OCI-M2 (cell line): ENCODE data around the gene SNED1.
"Not testable (repeated sequence)": the region's sequence is repeated elsewhere in the genome, so short reads cannot be mapped to it uniquely, and the experiment has no call there.

Experiments used
- DNase-seq: peaks from one replicate; lab custom pipeline; 2025; ENCODE audit not compliant: unreplicated experiment; lab: John Stamatoyannopoulos, UW

The SNED1 gene

DNA sequence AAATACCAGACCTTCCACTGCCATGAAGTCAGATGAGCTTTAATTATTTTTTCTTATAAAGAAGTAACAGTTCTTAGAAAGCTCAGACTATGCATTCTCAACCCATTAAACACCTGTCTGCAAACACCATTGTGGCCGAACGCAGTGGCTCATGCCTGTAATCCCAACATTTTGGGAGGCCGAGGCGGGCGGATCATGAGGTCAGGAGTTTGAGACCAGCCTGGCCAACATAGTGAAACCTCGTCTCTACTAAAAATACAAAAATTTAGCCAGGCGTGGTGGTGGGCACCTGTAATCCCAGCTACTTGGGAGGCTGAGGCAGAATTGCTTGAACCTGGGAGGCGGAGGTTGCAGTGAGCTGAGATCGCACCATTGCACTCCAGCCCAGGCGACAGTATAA, 106.2 kb downstream of the SNED1 start:
- not testable (repeated sequence) for DNase-seq

GRCh38 chr2:241105641-241106040, 107.2 kb downstream of the SNED1 start:
- no peak for DNase-seq

DNA sequence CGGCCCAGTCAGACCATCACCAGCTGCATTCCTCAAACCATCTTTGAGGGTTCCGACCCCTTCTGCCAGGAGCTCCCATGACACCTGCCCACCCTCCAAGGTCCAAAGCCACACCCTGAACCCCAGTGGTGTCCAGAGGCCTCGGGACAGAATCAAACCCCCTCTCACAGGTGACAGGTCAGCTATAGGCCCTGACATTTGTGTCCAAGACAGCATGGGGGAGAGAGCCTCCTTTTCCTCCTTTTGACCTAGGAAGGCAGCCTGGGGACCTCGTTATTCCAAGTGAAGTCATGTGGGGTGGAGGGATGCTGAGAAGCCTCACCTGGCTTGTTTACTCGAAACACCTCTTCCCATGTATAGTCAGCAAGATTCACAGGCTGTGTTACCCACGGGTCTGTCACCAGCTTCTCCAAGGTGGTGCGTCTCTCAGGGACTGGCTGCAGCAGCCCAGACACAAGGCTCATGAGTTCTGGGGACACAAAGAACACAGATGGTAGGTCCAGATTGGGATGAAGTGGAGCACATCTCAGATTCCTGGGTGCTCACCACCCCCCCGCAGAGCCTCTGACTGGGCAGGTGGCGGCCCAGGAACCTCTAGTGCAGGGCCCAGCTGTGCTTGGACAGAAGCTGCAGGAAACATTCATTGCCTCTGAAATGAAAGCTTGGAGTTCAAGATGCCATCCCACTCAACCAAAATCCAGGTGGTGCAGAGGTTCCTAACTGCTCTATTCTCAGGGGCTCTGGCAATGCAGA, 108.8 kb downstream of the SNED1 start:
- DNase-seq: no peak

- no peak for DNase-seq
Observed at GRCh38 chr2:241108271-241109209, 110.1 kb downstream of the SNED1 start.

GRCh38 chr2:241109210-241110088, 111.0 kb downstream of the SNED1 start:
- DNase-seq: no peak

GRCh38 chr2:241110089-241110606, 111.7 kb downstream of the SNED1 start:
- DNase-seq: no peak

GRCh38 chr2:241110607-241111439, 112.4 kb downstream of the SNED1 start:
- no peak for DNase-seq

- DNase-seq: no peak
Observed at GRCh38 chr2:241111440-241111805, 113.0 kb downstream of the SNED1 start.

DNA sequence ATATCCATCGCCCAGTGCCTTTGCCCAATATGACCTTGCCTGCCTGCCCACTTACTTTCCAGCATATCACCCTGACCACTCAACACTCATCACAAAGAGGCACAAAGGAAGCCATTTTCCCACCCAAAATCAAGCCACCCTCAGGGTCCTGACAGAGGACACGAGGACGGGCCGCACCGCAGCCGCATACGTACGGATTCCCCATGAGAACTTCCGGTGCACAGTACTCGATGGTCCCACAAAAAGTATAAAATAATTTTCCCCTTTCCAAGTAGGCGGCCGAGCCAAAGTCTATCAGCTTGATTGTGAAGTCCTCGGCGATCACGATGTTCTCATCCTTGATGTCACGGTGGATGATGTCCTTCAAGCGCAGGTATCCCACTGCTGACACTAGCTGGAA, 113.6 kb downstream of the SNED1 start:
- DNase-seq: no peak

- no peak for DNase-seq
Observed at GRCh38 chr2:241112592-241112991, 114.2 kb downstream of the SNED1 start.

DNA sequence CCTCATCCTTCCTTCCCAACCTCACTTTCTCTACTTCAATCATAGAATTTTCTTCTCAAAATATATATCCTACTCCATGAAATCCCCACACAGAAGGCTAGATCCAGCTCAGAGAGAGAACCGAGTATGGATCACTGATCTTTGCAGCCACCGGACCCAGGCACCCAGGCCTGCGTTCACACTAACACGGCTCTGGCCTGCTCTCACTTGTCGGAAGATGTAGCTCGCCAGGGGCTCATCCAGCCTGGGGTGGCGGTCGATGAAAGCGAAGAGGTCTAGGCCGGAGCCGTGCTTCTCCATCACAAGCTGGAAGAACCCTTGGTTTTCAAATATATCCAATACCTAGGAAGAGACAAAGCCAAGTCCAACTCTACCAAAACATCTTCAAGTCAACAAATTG, 116.4 kb downstream of the SNED1 start:
- no peak for DNase-seq

DNA sequence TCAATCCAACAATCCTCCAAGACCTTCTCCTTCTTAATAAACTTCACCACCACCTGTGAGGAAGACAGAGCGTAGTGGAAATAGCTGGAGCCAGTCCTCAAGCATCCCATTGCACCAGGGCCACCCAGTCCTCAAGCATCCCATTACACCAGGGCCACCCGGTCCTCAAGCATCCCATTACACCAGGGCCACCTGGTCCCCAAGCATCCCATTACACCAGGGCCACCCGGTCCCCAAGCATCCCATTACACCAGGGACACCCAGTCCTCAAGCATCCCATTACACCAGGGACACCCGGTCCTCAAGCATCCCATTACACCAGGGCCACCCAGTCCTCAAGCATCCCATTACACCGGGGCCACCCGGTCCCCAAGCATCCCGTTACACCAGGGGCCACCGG, 116.9 kb downstream of the SNED1 start:
- no peak for DNase-seq

DNA sequence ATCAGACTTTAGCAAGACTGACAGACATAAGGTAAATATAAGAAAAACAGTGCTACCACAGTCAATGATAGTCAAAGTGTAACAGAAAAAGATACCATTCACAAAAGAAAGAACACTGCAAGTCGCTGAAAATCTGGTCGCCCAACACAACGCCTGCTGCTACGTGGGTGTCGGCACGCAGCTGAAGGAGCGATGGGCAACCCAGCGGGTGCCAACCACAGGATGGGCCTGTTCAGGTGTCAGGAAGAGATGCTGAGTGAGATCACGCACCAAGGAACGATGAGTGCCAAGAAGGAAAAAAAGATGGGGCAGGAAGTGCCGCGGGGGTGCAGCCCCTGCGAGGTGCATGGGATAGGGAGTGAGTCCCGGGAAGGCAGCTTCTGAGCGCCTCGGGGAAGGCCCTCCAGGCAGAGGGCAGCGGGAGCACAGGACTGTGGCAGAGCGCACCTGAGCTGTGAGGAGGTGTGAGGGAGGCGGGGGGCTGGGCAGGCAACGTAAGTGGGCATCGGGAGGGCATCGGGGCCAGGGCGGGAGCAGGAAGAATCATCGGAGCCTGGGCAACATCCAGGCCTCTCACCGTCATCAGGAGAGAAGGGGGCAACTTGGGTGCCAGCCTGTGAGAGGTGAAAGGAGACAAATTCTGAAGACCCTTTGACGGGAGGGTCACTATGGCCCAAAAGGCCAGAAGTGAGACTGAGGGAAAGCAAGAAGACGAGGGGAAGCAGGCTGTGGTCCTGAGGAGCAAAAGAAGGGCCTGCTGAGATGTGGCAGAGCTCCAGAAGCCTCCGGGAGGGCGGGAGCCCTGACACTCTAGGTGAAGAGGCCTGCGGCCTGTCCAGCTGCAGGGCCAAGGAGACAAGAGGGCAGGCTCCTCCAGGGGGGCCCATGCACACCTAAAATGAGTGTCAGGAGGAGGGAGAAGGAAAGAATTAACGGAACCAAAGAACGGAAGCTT, 118.5 kb downstream of the SNED1 start:
- DNase-seq: no peak

DNA sequence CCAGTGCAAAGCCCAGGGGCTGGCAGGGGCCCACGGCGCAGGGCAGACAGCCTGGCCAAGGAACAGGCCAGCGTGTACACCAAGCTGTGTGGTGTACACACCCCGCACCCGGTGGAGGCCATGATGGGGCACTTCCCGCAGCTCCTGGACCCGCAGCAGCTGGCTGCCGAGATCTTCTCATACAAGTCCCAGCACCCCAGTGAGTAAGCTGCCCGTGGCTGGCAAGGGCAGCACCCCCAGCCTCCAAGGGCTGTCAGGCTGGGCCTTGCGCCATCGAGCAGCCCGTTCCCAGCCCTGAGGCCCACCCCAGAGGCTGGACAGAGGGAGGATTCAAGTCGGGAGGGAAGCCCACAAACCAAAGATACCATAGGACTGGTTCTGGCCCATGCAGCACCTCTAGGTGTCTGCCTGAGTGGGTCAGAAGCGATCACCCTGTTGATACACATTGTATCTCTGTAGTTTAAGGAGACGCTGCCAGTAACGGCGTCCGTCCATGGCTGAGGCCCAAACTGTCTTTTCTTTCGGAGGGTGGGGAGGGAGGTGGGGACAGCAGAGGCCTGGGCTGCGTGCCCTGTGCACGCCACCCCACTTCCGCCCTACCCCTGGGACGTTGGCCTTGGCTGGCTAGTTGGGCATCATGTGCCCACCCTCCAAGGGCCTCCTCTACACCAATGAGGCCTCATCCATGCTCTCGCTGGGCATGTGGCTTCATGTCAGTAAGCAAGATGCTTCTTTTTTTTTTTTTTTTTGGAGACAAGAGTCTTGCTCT, 120.5 kb downstream of the SNED1 start:
- DNase-seq: no peak

DNA sequence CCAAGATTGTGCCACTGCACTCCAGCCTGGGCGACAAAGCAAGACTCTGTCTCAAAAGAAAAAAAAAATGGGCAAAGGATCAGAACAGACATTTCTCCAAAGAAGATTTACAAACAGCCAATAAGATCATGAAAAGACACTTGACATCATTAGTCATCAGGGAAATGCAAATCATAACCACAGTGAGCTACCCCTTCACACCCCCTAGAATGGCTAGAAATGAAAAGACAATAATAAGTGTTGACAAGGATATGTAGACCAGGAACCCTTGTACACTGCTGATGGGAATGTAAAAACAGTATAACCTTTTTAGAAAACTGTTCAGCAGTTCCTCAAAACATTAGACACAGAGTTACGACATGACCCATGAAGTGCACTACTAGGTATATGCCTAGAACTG, 122.0 kb downstream of the SNED1 start:
- DNase-seq: no peak

DNA sequence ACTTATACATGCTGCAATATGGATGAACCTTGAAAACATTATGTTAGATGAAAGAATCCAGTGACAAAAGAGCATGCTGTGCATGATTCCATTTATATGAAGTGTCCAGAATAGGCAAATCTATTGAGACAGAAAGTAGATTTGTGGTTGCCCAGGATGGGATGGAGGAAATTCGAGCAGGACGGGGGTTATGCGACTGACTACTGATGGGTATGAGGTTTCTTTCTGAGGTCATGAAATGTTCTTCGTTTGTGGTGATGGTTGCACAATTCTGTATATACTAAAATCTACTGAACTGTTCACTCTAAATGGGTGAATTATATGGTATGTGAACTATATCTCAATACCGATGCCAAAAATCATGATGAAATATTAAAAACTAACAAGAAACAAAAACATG, 122.6 kb downstream of the SNED1 start:
- DNase-seq: no peak

GRCh38 chr2:241122376-241123002, 124.1 kb downstream of the SNED1 start:
- DNase-seq: no peak
